Coronary artery (tissue), 2 donors: ENCODE data around the gene PCDH17.
A peak's percentile ranks its signal among the peaks of the same experiment; 100 is the strongest.

Experiments
- DNase-seq: peaks from one replicate; pipeline ENCODE4 v3.0.0-alpha.2; 2017; ENCODE audit warnings: low spot score
- H3K27ac ChIP-seq, 2 donors: fragments of 200-600 bp; sonication (generic); one replicate each; pipeline ENCODE4 v1.5.1; 2016 to 2019
- H3K4me3 ChIP-seq: fragments of 200-600 bp; sonication (generic); 2 replicates; pipeline ENCODE4 v1.5.1; 2016; ENCODE audit warnings: mild to moderate bottlenecking, moderate library complexity
- TF ChIP-seq, protein P1 (sequence below): fragments of 200-600 bp; sonication (generic); IDR thresholded peaks from one replicate; pipeline ENCODE4 v1.5.1; 2019; ENCODE audit warnings: antibody characterized with exemption

The PCDH17 gene

DNA sequence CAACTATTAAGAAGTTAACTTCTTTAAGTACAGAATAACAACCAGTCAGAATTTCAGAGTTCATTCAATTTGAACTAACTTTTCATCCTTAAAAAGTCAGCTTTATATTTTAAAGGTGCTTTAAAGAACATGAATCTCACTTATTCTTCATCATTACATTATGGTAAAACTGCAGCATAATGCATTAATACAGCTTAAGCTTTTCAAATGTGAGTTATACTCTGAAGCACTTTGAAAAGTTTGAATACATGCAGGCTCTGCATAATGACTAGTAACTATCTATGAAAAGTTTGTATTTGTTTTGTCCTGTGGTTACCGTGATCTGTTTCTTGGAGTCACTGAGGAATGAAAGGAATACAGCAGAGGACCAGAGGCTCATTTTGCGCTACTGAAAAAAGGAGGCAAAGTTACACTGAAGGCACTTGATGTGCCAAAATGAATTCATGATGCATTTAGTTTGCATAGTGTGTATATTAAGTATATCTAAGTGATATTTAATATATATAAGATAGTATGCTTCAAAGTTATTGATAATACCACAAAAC lies 4.1 kb downstream of the PCDH17 start:
- Histone ChIP-seq H3K4me3 (peak overlapping the region; percentile 71), H3K27ac (no peak overlapping the region)
- no peak for DNase-seq
- TF ChIP-seq, protein P1, sequence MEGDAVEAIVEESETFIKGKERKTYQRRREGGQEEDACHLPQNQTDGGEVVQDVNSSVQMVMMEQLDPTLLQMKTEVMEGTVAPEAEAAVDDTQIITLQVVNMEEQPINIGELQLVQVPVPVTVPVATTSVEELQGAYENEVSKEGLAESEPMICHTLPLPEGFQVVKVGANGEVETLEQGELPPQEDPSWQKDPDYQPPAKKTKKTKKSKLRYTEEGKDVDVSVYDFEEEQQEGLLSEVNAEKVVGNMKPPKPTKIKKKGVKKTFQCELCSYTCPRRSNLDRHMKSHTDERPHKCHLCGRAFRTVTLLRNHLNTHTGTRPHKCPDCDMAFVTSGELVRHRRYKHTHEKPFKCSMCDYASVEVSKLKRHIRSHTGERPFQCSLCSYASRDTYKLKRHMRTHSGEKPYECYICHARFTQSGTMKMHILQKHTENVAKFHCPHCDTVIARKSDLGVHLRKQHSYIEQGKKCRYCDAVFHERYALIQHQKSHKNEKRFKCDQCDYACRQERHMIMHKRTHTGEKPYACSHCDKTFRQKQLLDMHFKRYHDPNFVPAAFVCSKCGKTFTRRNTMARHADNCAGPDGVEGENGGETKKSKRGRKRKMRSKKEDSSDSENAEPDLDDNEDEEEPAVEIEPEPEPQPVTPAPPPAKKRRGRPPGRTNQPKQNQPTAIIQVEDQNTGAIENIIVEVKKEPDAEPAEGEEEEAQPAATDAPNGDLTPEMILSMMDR, result no peak

DNA sequence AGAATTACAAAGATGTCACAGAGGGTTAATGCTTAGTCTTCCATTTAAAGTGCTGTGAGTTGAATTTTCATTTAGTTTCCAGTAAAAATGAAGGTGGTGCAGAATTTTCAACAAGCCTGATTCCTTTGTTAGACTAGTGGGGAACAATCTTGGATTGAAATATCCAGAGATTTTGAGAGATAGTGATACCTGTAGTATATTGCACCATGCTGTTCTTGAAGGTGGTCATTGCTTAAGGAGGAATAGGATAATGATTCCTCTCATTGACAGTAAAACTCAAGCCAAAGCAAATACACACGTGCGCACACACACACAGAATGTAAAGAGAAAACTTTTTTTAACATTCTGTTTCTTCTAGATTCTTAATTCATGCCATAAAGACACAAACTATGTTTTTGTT lies 5.3 kb downstream of the PCDH17 start:
- TF ChIP-seq, protein P1, result no peak
- DNase-seq, result no peak
- H3K4me3 ChIP-seq, result peak overlapping the region; percentile 12
- peak overlapping the region in 1 of 2 donors; percentile 13 for H3K27ac ChIP-seq

- Histone ChIP-seq H3K27ac (no peak overlapping the region), H3K4me3 (no peak overlapping the region)
- TF ChIP-seq, protein P1, result no peak
- DNase-seq, result no peak
Observed at GRCh38 chr13:57637515-57637914, 6.0 kb downstream of the PCDH17 start.

DNA sequence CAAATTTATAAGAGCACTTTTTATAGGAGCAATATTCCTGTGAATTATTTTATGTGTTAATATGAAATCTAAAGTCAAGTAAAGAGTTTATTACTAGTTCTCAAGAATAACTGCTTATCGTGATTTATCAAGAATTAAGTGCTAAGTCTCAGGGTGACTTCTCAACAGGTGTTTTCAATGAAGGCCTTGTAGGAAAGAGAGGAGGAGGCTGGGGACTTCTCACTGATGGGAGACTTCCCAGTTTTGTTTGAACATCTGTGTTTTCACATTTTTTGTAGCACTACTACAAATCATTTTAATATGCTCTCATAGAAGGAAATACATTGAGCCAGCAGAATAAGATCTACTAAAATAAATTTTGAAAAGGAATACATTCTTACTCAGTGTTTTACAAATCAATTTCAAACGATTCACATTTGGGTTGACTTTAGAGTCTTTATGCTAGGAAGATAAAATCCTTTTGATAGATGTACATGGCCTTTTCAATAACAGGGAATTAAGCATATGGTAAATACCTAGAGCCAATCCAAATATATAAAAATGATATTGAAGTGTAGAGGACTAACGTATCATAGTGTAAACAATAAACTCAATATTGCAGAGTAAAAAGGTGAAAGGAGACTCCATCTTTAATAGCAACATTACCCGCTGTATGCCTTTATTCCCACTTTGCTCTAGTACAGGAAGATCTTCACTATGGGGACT lies 6.8 kb downstream of the PCDH17 start:
- TF ChIP-seq, protein P1, result no peak
- H3K27ac ChIP-seq, result no peak overlapping the region
- no peak overlapping the region for H3K4me3 ChIP-seq
- no peak for DNase-seq

- TF ChIP-seq, protein P1, result no peak
- no peak overlapping the region for H3K27ac ChIP-seq
- DNase-seq, result no peak
- no peak overlapping the region for H3K4me3 ChIP-seq
Observed at GRCh38 chr13:57640607-57641006, 9.1 kb downstream of the PCDH17 start.

GRCh38 chr13:57641051-57641450 lies 9.5 kb downstream of the PCDH17 start:
- TF ChIP-seq, protein P1, result no peak
- DNase-seq, result no peak
- H3K4me3 ChIP-seq, result no peak overlapping the region
- no peak overlapping the region for H3K27ac ChIP-seq

DNA sequence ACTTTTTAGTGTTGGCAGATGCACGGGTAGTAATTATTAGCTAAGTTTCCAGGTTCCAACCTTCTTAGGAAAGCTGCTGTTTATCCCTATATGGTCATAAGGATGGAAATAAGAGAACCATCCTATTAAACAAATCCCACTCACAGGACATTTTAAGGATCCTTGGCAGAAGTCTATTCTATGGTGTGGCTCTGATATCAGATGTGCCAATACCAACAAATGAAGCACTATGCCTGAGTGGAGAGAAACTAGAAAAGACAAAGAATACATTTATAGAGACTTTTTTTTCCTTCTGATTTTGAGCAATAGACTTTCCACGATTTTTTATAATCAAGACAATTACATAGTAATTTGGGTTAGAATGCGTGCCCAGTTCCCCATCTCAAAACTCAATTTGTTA lies 12.6 kb downstream of the PCDH17 start:
- no peak overlapping the region for H3K27ac ChIP-seq

More for the DNA sequence above, 12.6 kb downstream of the PCDH17 start:
- TF ChIP-seq, protein P1, result no peak
- H3K4me3 ChIP-seq, result no peak overlapping the region
- no peak for DNase-seq
